Mucosa of descending colon (tissue), 3 donors: ENCODE data around the gene GNGT1. TPM values are rescaled to one million over a fixed set of nuclear protein-coding genes. Genes with fewer than 3 reads are reported as not detected.

ENCODE experiments used
- ATAC-seq: fragments of 200-7000 bp; cut with Tn5 transposase; one replicate; pipeline ENCODE4 v1.9.1; 2020; ENCODE audit warnings: mild to moderate bottlenecking, moderate library complexity
- DNase-seq, 3 donors: peaks; one replicate each; pipeline ENCODE4 v3.0.0-alpha.2; 2020
- H3K36me3 ChIP-seq: fragments of 200-600 bp; one replicate; pipeline ENCODE4 v1.8.0; 2021; ENCODE audit warnings: low read depth, mild to moderate bottlenecking
- H3K4me1 ChIP-seq: fragments of 200-600 bp; one replicate; pipeline ENCODE4 v1.8.0; 2021; ENCODE audit warnings: low read depth, mild to moderate bottlenecking
- H3K4me3 ChIP-seq: fragments of 200-600 bp; one replicate; pipeline ENCODE4 v1.8.0; 2021; ENCODE audit warnings: mild to moderate bottlenecking
- H3K9me3 ChIP-seq: fragments of 200-600 bp; one replicate; pipeline ENCODE4 v1.8.0; 2021; ENCODE audit warnings: mild to moderate bottlenecking
- intact Hi-C, 2 donors: fragments of 100-400 bp; cut with DNase I in 1 of 2; cut with micrococcal nuclease in 1 of 2; formaldehyde crosslinking; loops; one replicate each; pipeline versions ENCODE4 v1.11.0 to v1.11.1; 2022; cut with DNase I, micrococcal nuclease
- total RNA-seq, 3 donors: library from RNA; stranded (reverse); fragmentation: NEBNext Ultra II Directional in 2 of 3; extraction: Animal tissue kit (Norgen Biotek cat#: 25700) in 2 of 3; gene quantifications; one replicate each; pipeline versions ENCODE4 v1.2.1 to v1.2.4, GENCODE V29; 2021 to 2023
- TF ChIP-seq, protein P1 (sequence below): fragments of 200-600 bp; IDR thresholded peaks from one replicate; pipeline ENCODE4 v1.8.0; 2022; ENCODE audit warnings: antibody characterized with exemption, mild to moderate bottlenecking
- donor health status: DM: no; HTN: no; CAD: no; lungs with moderate emphysema.
- donor health status: DM: no; HTN: no; CAD: no.
- donor health status: DM: no; HTN: yes; CAD: no.

The GNGT1 gene
- total RNA-seq, 3 donors from 2014 or later = not detected

DNA sequence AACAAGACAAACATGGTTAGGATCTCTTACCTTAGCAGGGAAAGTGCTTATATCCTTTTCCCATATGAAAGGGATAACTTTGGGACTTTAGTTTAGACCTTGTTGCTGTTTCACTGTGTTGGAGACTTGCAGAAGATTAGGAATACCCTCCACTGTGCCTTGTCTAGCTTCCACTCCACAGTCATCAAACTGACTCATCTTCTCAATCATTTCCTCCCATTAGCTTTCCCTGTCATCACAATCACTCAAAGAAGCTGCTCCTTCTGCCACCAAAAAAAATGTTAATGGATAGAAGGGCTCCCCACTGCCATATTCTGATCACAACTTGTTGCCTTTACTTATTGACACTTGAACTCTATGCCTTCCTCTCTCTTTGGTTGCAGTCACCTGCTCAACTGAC, 31.9 kb downstream of the GNGT1 start:
- no peak for ATAC-seq
- intact Hi-C loops = no loop called here

DNA sequence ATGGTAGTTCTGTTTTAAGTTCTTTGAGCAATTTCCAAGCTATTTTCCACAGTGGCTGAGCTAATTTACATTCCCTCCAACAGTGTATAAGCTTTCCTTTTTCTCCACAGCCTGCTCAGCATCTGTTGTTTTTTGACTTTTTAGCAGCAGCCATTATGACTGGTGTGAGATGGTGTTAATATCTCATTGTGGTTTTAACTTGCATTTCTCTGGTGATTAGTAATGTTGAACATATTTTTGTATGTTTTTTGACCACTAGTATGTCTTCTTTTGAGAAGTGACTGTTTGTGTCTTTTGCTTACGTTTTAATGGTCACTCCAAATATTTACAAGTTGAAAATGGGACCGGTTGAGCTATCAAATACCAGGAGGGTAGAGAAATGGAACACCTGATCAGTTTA, 35.6 kb downstream of the GNGT1 start:
- no peak for DNase-seq
- Histone ChIP-seq H3K4me3 (no peak overlapping the region), H3K4me1 (no peaks in the 10 kb centered on the region), H3K9me3 (no peaks in the 10 kb centered on the region), H3K36me3 (no peaks in the 10 kb centered on the region)
- intact Hi-C loops = no loop called here
- ATAC-seq = no peak
- TF ChIP-seq, protein P1, sequence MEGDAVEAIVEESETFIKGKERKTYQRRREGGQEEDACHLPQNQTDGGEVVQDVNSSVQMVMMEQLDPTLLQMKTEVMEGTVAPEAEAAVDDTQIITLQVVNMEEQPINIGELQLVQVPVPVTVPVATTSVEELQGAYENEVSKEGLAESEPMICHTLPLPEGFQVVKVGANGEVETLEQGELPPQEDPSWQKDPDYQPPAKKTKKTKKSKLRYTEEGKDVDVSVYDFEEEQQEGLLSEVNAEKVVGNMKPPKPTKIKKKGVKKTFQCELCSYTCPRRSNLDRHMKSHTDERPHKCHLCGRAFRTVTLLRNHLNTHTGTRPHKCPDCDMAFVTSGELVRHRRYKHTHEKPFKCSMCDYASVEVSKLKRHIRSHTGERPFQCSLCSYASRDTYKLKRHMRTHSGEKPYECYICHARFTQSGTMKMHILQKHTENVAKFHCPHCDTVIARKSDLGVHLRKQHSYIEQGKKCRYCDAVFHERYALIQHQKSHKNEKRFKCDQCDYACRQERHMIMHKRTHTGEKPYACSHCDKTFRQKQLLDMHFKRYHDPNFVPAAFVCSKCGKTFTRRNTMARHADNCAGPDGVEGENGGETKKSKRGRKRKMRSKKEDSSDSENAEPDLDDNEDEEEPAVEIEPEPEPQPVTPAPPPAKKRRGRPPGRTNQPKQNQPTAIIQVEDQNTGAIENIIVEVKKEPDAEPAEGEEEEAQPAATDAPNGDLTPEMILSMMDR = no peak

More for the DNA sequence above, 31.9 kb downstream of the GNGT1 start:
- TF ChIP-seq, protein P1 = no peak
- DNase-seq = no peak
- H3K36me3 ChIP-seq = no peaks in the 10 kb centered on the region
- no peaks in the 10 kb centered on the region for H3K9me3 ChIP-seq
- H3K4me1 ChIP-seq = no peaks in the 10 kb centered on the region
- no peak overlapping the region for H3K4me3 ChIP-seq

DNA sequence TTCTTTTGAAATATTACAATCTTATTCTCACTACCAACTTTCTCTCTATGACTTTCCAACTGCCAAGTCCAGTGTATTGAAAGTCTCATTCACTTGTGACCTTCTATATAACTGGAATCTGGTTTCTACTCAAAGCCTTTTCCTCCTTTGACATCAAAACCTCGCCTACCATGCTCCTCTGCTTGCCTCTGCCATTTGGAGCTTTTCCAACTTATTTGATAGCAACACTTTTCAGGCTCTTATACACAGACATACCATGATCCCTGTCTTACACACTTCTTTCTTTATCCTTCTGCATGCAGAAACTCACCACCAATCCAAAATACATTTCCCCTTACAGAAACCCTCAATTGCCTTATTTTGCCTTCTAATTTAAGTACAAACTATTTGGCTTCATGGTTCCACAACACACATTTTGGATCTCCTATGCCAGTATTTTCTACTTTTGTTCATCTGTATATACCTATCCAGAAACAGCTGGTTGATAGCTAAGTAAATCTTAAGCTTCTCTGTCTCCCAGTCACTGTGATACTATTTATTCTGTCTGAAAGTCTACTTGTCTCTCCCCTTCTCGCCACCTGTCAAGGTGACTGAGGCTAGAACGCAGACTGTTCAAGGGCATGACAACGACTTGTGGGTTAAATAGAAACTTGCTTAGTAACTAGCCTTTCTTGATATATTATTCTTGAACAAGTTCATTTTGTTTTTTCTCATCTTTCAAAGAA, 37.6 kb downstream of the GNGT1 start:
- intact Hi-C loops = no loop called here
- TF ChIP-seq, protein P1 = no peak
- DNase-seq (no peak), ATAC-seq (no peak)
- H3K4me1 ChIP-seq = no peaks in the 10 kb centered on the region
- no peaks in the 10 kb centered on the region for H3K36me3 ChIP-seq
- H3K4me3 ChIP-seq = no peak overlapping the region
- H3K9me3 ChIP-seq = no peaks in the 10 kb centered on the region

DNA sequence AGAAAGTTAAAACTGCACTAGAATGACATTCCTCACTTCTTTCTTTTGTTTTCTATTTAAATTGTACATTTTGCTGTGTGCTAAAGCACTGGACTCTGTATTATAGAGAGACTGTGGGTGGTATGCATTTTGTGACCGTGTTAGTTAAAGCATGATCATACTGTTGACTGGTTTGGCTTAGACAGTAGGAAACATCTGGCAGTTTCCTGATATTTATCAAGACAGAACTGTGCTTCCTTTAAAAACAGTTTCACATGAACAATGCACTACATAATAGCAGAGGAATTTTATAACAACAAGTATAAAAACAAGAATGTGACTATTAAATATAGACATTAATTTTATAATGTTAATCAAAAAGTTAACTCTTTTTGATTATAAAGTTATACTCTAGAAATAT, 38.3 kb downstream of the GNGT1 start:
- intact Hi-C loops = no loop called here
- H3K4me3 ChIP-seq = no peak overlapping the region
- H3K36me3 ChIP-seq = no peaks in the 10 kb centered on the region
- H3K4me1 ChIP-seq = no peaks in the 10 kb centered on the region
- ATAC-seq = no peak
- no peak for DNase-seq
- TF ChIP-seq, protein P1 = no peak
- H3K9me3 ChIP-seq = no peaks in the 10 kb centered on the region

DNA sequence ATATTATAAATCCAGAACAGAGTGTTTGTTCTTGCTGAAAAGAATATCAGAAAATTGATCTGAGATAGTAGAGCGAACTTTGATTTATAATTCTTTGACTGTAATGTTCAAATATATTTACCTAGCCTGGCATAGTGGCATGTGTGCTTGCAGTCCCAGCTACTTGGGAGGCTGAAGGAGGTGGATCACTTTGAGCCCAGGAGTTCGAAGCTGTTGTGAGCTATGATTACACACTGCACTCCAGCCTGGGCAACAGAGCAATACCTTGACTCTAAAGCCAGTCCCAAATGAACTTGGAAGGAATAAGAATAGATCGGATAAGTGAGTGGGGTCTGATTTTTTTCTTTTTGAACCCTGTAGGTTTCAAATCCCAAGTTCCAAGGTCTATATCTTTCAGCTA, 38.7 kb downstream of the GNGT1 start:
- intact Hi-C loops = no loop called here
- Histone ChIP-seq H3K4me1 (no peaks in the 10 kb centered on the region), H3K9me3 (no peaks in the 10 kb centered on the region), H3K4me3 (no peak overlapping the region), H3K36me3 (no peaks in the 10 kb centered on the region)
- TF ChIP-seq, protein P1 = no peak
- no peak for ATAC-seq
- DNase-seq = no peak
